ENCODE results near the gene ADGRA3. TPM values are rescaled to one million over a fixed set of nuclear protein-coding genes. Genes with fewer than 3 reads are reported as not detected.

The ADGRA3 gene
- total RNA-seq, 1 experiment from 2014 or later = 29.0 TPM

DNA sequence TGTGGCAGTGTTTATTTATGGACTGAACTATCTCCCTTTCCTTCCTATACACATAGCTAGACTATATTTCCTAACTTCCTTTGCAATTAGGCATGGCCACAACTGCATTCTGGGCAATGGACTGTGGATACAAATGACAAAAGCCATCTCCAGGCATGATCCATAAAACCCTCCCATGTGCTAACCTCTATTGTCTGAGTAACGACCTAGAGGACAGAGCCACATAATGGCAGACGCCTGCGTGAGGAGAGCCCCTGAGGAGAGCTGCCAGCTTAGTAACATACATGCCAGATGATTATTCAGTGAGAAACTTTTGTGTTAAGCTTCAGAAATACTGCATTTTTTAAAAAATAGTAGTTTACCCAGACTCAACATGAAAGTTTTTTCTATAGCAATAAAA, 142.9 kb downstream of the ADGRA3 start:
- Histone ChIP-seq H3F3A (ENCODE audit: low read length, unreplicated experiment) (no peaks in the 10 kb centered on the region), H3K9ac (ENCODE audit: low read length) (no peak overlapping the region), H2AFZ (ENCODE audit: low read length) (no peak overlapping the region), H3K27ac (ENCODE audit: low read length) (no peak overlapping the region), H3K4me2 (ENCODE audit: low read length) (no peak overlapping the region), H3K9me3 (ENCODE audit: low read length) (no peaks in the 10 kb centered on the region), H3K9me2 (replicated peaks; ENCODE audit: low read length) (no peaks in the 10 kb centered on the region), H3K36me3 (ENCODE audit: low read depth, low read length) (no peaks in the 10 kb centered on the region), H3K4me1 (ENCODE audit: insufficient read depth, low read length) (no peaks in the 10 kb centered on the region), H3K4me3 (ENCODE audit: low read length) (no peak overlapping the region), H3K27me3 (ENCODE audit: low read length) (no peaks in the 10 kb centered on the region), H4K20me1 (ENCODE audit: low read length) (no peaks in the 10 kb centered on the region), H3K79me2 (ENCODE audit: low read length) (no peaks in the 10 kb centered on the region)
- DNase-seq (no peak), ATAC-seq (no peak)
- intact Hi-C loops (cut with micrococcal nuclease) = no loop called here
- ChIA-PET POLR2A (ENCODE audit: unreplicated experiment) (no interaction called here), CTCF (no interaction called here)
- no TSS peak for BruUV-seq (replicated peaks)
- no peak for TF ChIP-seq EZH2phosphoT487 (IDR thresholded peaks at IDR 0.05; ENCODE audit: borderline replicate concordance, low read length)
- TF ChIP-seq CTCF (conservative IDR thresholded peaks at IDR 0.05; ENCODE audit: low read depth, low read length) = no peak
- no peak for TF ChIP-seq EZH2 (IDR thresholded peaks at IDR 0.05; ENCODE audit: low read length, unreplicated experiment)

DNA sequence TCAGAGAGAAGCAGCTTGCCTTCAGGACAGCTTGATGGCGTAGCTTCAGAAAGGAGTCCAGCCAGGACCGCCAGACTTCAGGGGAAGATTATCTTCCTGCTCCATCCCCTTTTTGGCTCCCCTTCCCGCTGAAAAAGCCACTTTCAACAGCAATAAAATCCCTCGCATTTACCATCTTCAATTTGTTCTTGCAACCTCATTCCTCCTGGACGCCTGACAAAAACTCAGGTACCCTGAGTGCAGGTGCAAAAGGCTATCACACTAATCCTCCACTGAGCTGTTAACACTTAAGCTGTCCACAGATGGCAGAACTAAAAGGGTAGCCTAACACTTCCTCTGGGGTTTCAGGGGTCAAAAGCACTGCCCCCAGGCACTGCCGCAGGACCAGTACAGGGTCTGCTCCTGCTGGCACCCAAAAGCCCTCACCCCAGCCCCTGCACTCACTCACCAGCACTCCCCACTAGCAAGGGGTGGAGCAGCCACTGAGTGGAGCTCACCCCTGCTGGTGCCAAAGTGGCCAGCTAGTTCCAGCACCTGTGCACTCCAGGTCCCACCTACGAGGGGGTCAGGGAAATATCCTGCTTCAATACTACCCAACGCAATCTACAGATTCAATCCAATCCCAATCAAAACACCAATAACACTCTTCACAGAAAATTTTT, 145.8 kb downstream of the ADGRA3 start:
- H3F3A ChIP-seq (ENCODE audit: low read length, unreplicated experiment) = no peaks in the 10 kb centered on the region
- no peaks in the 10 kb centered on the region for H4K20me1 ChIP-seq (ENCODE audit: low read length)
- H3K27me3 ChIP-seq (ENCODE audit: low read length) = no peaks in the 10 kb centered on the region
- H3K36me3 ChIP-seq (ENCODE audit: low read depth, low read length) = no peaks in the 10 kb centered on the region
- POLR2A ChIA-PET (ENCODE audit: unreplicated experiment) = no interaction called here
- no peak overlapping the region for H3K4me2 ChIP-seq (ENCODE audit: low read length)
- ATAC-seq (no peak), DNase-seq (no peak)
- intact Hi-C loops (cut with micrococcal nuclease) = no loop called here
- H3K4me3 ChIP-seq (ENCODE audit: low read length) = no peak overlapping the region
- no peaks in the 10 kb centered on the region for H3K9me3 ChIP-seq (ENCODE audit: low read length)
- no peak overlapping the region for H3K9ac ChIP-seq (ENCODE audit: low read length)
- no peaks in the 10 kb centered on the region for H3K4me1 ChIP-seq (ENCODE audit: insufficient read depth, low read length)
- H3K27ac ChIP-seq (ENCODE audit: low read length) = no peak overlapping the region
- CTCF ChIA-PET = no interaction called here
- BruUV-seq (replicated peaks) = no TSS peak
- H3K9me2 ChIP-seq (replicated peaks; ENCODE audit: low read length) = no peaks in the 10 kb centered on the region
- no peaks in the 10 kb centered on the region for H3K79me2 ChIP-seq (ENCODE audit: low read length)
- H2AFZ ChIP-seq (ENCODE audit: low read length) = no peak overlapping the region
- TF ChIP-seq CTCF (conservative IDR thresholded peaks at IDR 0.05; ENCODE audit: low read depth, low read length) (no peak), EZH2 (IDR thresholded peaks at IDR 0.05; ENCODE audit: low read length, unreplicated experiment) (no peak)

- Histone ChIP-seq H3K4me3 (ENCODE audit: low read length) (no peak overlapping the region), H3K9ac (ENCODE audit: low read length) (no peak overlapping the region), H2AFZ (ENCODE audit: low read length) (no peak overlapping the region), H3K79me2 (ENCODE audit: low read length) (no peaks in the 10 kb centered on the region), H4K20me1 (ENCODE audit: low read length) (no peaks in the 10 kb centered on the region), H3K27me3 (ENCODE audit: low read length) (no peaks in the 10 kb centered on the region), H3K9me2 (replicated peaks; ENCODE audit: low read length) (no peaks in the 10 kb centered on the region), H3K36me3 (ENCODE audit: low read depth, low read length) (no peaks in the 10 kb centered on the region), H3K9me3 (ENCODE audit: low read length) (no peaks in the 10 kb centered on the region), H3K27ac (ENCODE audit: low read length) (0 out of 2 replicates have a peak overlapping the region, but pooled peaks have one; percentile 23), H3K4me2 (ENCODE audit: low read length) (0 out of 2 replicates have a peak overlapping the region, but pooled peaks have one; percentile 67), H3K4me1 (ENCODE audit: insufficient read depth, low read length) (peaks cover 26% of the 10 kb centered on the region), H3F3A (ENCODE audit: low read length, unreplicated experiment) (no peaks in the 10 kb centered on the region)
- ChIA-PET POLR2A (ENCODE audit: unreplicated experiment) (no interaction called here), CTCF (no interaction called here)
- ATAC-seq (no peak), DNase-seq (no peak)
- BruUV-seq (replicated peaks) = no TSS peak
- no peak for TF ChIP-seq EZH2 (IDR thresholded peaks at IDR 0.05; ENCODE audit: low read length, unreplicated experiment)
- intact Hi-C loops (cut with micrococcal nuclease) = loop anchor here (2.0 kb wide), 1 partner anchor 21 kb away; no protein-coding TSS in a partner anchor
These were observed 152.1 kb downstream of the ADGRA3 start for GRCh38 chr4:22363787-22364186.
